PC-9 (cell line): ENCODE results near the gene BCL11A. TPM values are rescaled to one million over a fixed set of nuclear protein-coding genes. Genes with fewer than 3 reads are reported as not detected.

Source experiments
- BruUV-seq: library from RNA; stranded (reverse); fragments of 400-500 nt; replicated peaks from 2 replicates; lab custom pipeline; 2021; lab: Mats Ljungman, UMichigan
- CTCF ChIA-PET: fragments of 300-600 bp; sonication (Branson Sonifier 250); formaldehyde crosslinking; loops from one replicate; lab custom pipeline; 2022; ENCODE audit warnings: antibody characterized with exemption; lab: Charles Lee
- POLR2A ChIA-PET: fragments of 300-600 bp; sonication (Branson Sonifier 250); formaldehyde crosslinking; loops from one replicate; lab custom pipeline; 2022; ENCODE audit warnings: antibody characterized with exemption; ENCODE audit not compliant: unreplicated experiment; lab: Charles Lee
- DNase-seq, 2 experiments: peaks; one replicate each; pipeline versions ENCODE4 v3.0.0 to v3.0.0-alpha.2; 2015 to 2022; ENCODE audit warnings: mixed read lengths in 1 of 2
- H2AFZ ChIP-seq: fragments of 200-600 bp; sonication (generic); 2 replicates; pipeline ENCODE4 v1.8.1; 2017; ENCODE audit warnings: antibody characterized with exemption
- H3F3A ChIP-seq: fragments of 200-600 bp; sonication (generic); 2 replicates; pipeline ENCODE4 v1.8.1; 2017; ENCODE audit warnings: antibody characterized with exemption, mild to moderate bottlenecking, low read depth; ENCODE audit not compliant: insufficient read depth
- H3K27ac ChIP-seq: fragments of 200-600 bp; sonication (generic); 2 replicates; pipeline ENCODE4 v1.6.1; 2016; ENCODE audit warnings: mixed run types
- H3K27me3 ChIP-seq: fragments of 200-600 bp; sonication (generic); 2 replicates; pipeline ENCODE4 v1.6.1; 2016; ENCODE audit warnings: low read depth, mixed run types; ENCODE audit not compliant: insufficient read depth
- H3K36me3 ChIP-seq: fragments of 200-600 bp; sonication (generic); 2 replicates; pipeline ENCODE4 v1.6.1; 2016; ENCODE audit warnings: low read depth, mixed run types
- H3K4me1 ChIP-seq: fragments of 200-600 bp; sonication (generic); replicated peaks from 2 replicates; pipeline ENCODE4 v1.6.1; 2016; ENCODE audit warnings: mixed run types; ENCODE audit not compliant: insufficient read depth
- H3K4me2 ChIP-seq: fragments of 200-600 bp; sonication (generic); 2 replicates; pipeline ENCODE4 v1.6.1; 2017; ENCODE audit warnings: mixed run types
- H3K4me3 ChIP-seq: fragments of 200-600 bp; sonication (generic); 2 replicates; pipeline ENCODE4 v1.6.1; 2016; ENCODE audit warnings: mixed run types
- H3K79me2 ChIP-seq: fragments of 200-600 bp; sonication (generic); 2 replicates; pipeline ENCODE4 v1.6.1; 2017; ENCODE audit warnings: low read depth, mixed run types
- H3K9me2 ChIP-seq: fragments of 200-600 bp; sonication (generic); 2 replicates; pipeline ENCODE4 v1.8.1; 2017; ENCODE audit warnings: mild to moderate bottlenecking; ENCODE audit not compliant: insufficient read depth
- H3K9me3 ChIP-seq: fragments of 200-600 bp; sonication (generic); 2 replicates; pipeline ENCODE4 v1.8.1; 2016; ENCODE audit warnings: low read depth; ENCODE audit not compliant: insufficient read depth
- H4K20me1 ChIP-seq: fragments of 200-600 bp; sonication (generic); 2 replicates; pipeline ENCODE4 v1.8.1; 2017; ENCODE audit not compliant: insufficient read depth
- CTCF ChIP-seq: fragments of 200-600 bp; sonication (generic); conservative IDR thresholded peaks from 2 replicates; pipeline ENCODE4 v1.6.1; 2017; ENCODE audit warnings: mixed run types, antibody characterized with exemption, mild to moderate bottlenecking, moderate library complexity
- EZH2 ChIP-seq: fragments of 200-600 bp; sonication (generic); IDR thresholded peaks from 2 replicates; pipeline ENCODE4 v1.8.0; 2017; ENCODE audit warnings: antibody characterized with exemption, low read depth
- intact Hi-C: fragments of 100-400 bp; cut with micrococcal nuclease; formaldehyde crosslinking; loops from one replicate; pipeline ENCODE4 v1.10.0; 2022; ENCODE audit not compliant: unreplicated experiment
- total RNA-seq: library from RNA; stranded (reverse); gene quantifications from 2 replicates; pipeline ENCODE4 v1.2.3, GENCODE V29; 2021

BCL11A gene
- total RNA-seq, 1 experiment from 2014 or later: not detected

- H3K27me3 ChIP-seq: peaks cover 94% of the 10 kb centered on the region
- H3F3A ChIP-seq: no peaks in the 10 kb centered on the region
- H3K27ac ChIP-seq: no peak overlapping the region
- ChIA-PET POLR2A (no interaction called here), CTCF (no interaction called here)
- no peak overlapping the region for H2AFZ ChIP-seq
- no peaks in the 10 kb centered on the region for H3K79me2 ChIP-seq
- H3K4me3 ChIP-seq: no peak overlapping the region
- H4K20me1 ChIP-seq: no peaks in the 10 kb centered on the region
- H3K9me2 ChIP-seq: no peaks in the 10 kb centered on the region
- no TSS peak for BruUV-seq
- intact Hi-C loops: no loop called here
- no peaks in the 10 kb centered on the region for H3K4me1 ChIP-seq
- no peaks in the 10 kb centered on the region for H3K36me3 ChIP-seq
- no peak overlapping the region for H3K4me2 ChIP-seq
- TF ChIP-seq EZH2 (no peak), CTCF (no peak)
- H3K9me3 ChIP-seq: no peaks in the 10 kb centered on the region
- DNase-seq: no peak
Observed at GRCh38 chr2:60496956-60497355, 56.5 kb downstream of the BCL11A start.

GRCh38 chr2:60496475-60496874, 57.0 kb downstream of the BCL11A start:
- intact Hi-C loops: no loop called here
- no peak overlapping the region for H2AFZ ChIP-seq
- BruUV-seq: no TSS peak
- no peaks in the 10 kb centered on the region for H3K36me3 ChIP-seq
- no peaks in the 10 kb centered on the region for H3F3A ChIP-seq
- DNase-seq: no peak
- H3K4me2 ChIP-seq: no peak overlapping the region
- H3K9me3 ChIP-seq: no peaks in the 10 kb centered on the region
- ChIA-PET POLR2A (no interaction called here), CTCF (no interaction called here)
- no peaks in the 10 kb centered on the region for H3K79me2 ChIP-seq
- no peaks in the 10 kb centered on the region for H3K4me1 ChIP-seq
- no peaks in the 10 kb centered on the region for H3K9me2 ChIP-seq
- TF ChIP-seq EZH2 (no peak), CTCF (no peak)
- H3K27me3 ChIP-seq: peaks cover 94% of the 10 kb centered on the region
- H3K4me3 ChIP-seq: no peak overlapping the region
- no peak overlapping the region for H3K27ac ChIP-seq
- H4K20me1 ChIP-seq: no peaks in the 10 kb centered on the region

GRCh38 chr2:60495041-60495625, 58.3 kb downstream of the BCL11A start:
- BruUV-seq: no TSS peak
- H3K9me3 ChIP-seq: no peaks in the 10 kb centered on the region
- intact Hi-C loops: no loop called here
- H3K79me2 ChIP-seq: no peaks in the 10 kb centered on the region
- no peaks in the 10 kb centered on the region for H3K9me2 ChIP-seq
- no peak overlapping the region for H3K27ac ChIP-seq
- H3F3A ChIP-seq: no peaks in the 10 kb centered on the region
- H3K4me3 ChIP-seq: no peak overlapping the region
- no peaks in the 10 kb centered on the region for H3K36me3 ChIP-seq
- no peak for TF ChIP-seq EZH2
- no peak for TF ChIP-seq CTCF
- H3K4me1 ChIP-seq: no peaks in the 10 kb centered on the region
- no peaks in the 10 kb centered on the region for H4K20me1 ChIP-seq
- ChIA-PET CTCF (no interaction called here), POLR2A (no interaction called here)
- DNase-seq: no peak
- H2AFZ ChIP-seq: no peak overlapping the region
- no peak overlapping the region for H3K4me2 ChIP-seq
- H3K27me3 ChIP-seq: peaks cover 94% of the 10 kb centered on the region
